ENCODE results near the gene GPX7.

Gene GPX7

DNA sequence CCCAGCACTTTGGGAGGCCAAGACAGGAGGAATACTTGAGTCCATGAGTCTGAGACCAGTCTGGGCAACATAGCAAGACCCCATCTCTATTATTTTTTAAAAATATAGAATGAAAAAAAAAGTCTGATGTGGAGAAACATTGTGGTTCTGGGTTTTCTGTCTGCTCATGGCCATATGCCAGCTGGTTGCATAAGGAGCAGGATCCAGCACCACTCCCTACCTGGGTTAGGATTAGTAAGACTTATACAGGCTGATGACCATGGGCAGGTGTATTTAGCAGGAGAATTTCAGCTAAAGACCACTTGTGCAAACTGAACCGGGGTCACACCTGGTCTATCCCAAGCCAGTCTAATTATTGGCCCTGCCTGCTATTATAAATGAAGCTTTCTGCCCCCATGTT, 16.7 kb upstream of the GPX7 start:
- H3K79me2 ChIP-seq (ENCODE audit: insufficient read depth, low read length), result no peaks in the 10 kb centered on the region
- TF ChIP-seq, protein P1, sequence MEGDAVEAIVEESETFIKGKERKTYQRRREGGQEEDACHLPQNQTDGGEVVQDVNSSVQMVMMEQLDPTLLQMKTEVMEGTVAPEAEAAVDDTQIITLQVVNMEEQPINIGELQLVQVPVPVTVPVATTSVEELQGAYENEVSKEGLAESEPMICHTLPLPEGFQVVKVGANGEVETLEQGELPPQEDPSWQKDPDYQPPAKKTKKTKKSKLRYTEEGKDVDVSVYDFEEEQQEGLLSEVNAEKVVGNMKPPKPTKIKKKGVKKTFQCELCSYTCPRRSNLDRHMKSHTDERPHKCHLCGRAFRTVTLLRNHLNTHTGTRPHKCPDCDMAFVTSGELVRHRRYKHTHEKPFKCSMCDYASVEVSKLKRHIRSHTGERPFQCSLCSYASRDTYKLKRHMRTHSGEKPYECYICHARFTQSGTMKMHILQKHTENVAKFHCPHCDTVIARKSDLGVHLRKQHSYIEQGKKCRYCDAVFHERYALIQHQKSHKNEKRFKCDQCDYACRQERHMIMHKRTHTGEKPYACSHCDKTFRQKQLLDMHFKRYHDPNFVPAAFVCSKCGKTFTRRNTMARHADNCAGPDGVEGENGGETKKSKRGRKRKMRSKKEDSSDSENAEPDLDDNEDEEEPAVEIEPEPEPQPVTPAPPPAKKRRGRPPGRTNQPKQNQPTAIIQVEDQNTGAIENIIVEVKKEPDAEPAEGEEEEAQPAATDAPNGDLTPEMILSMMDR (IDR thresholded peaks at IDR 0.05; ENCODE audit: insufficient read depth, low read length, poor library complexity, severe bottlenecking), result no peak
- no peak for TF ChIP-seq EZH2phosphoT487 (conservative IDR thresholded peaks at IDR 0.05; ENCODE audit: low read length)

DNA sequence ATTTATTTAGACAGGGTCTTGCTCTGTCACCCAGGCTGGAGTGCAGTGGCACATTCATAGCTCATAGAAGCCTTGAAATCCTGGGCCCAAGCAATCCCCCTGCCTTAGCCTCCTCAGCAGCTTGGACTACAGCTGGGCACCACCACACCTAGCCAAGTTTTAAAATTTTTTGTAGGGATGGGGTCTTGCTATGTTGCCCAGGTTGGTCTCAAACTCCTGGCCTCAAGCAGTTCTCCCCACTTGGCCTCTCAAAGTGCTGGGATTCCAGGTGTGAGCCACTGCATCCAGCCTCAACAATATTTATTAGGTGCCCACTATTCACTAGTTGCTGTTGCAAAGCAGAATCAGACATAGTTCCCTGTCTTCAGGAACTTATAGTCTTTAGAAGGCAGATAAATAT, 14.1 kb upstream of the GPX7 start:
- Histone ChIP-seq H3K36me3 (ENCODE audit: low read length) (no peaks in the 10 kb centered on the region), H3K9ac (ENCODE audit: low read length) (no peak overlapping the region), H3K9me2 (replicated peaks; ENCODE audit: insufficient read depth, low read length) (no peaks in the 10 kb centered on the region), H4K20me1 (ENCODE audit: low read depth, low read length) (no peaks in the 10 kb centered on the region), H2AFZ (ENCODE audit: low read depth, low read length, severe bottlenecking) (no peak overlapping the region), H3K79me2 (ENCODE audit: insufficient read depth, low read length) (no peaks in the 10 kb centered on the region), H3F3A (ENCODE audit: insufficient read depth) (peaks cover 7% of the 10 kb centered on the region), H3K9me3 (ENCODE audit: insufficient read depth, low read length) (no peaks in the 10 kb centered on the region), H3K27ac (ENCODE audit: low read depth, low read length) (no peak overlapping the region), H3K27me3 (ENCODE audit: low read length) (no peaks in the 10 kb centered on the region), H3K4me3 (ENCODE audit: insufficient read depth, low read length, poor library complexity, severe bottlenecking) (no peak overlapping the region), H3K4me2 (ENCODE audit: low read depth, low read length, poor library complexity, severe bottlenecking) (no peak overlapping the region)
- no peak for TF ChIP-seq EZH2phosphoT487 (conservative IDR thresholded peaks at IDR 0.05; ENCODE audit: low read length)
- TF ChIP-seq, protein P1 (IDR thresholded peaks at IDR 0.05; ENCODE audit: insufficient read depth, low read length, poor library complexity, severe bottlenecking), result no peak

More for the DNA sequence above, 16.7 kb upstream of the GPX7 start:
- H3K27me3 ChIP-seq (ENCODE audit: low read length), result no peaks in the 10 kb centered on the region
- H4K20me1 ChIP-seq (ENCODE audit: low read depth, low read length), result no peaks in the 10 kb centered on the region
- H3K9ac ChIP-seq (ENCODE audit: low read length), result no peak overlapping the region
- H3K4me3 ChIP-seq (ENCODE audit: insufficient read depth, low read length, poor library complexity, severe bottlenecking), result no peak overlapping the region
- H3F3A ChIP-seq (ENCODE audit: insufficient read depth), result no peaks in the 10 kb centered on the region
- H2AFZ ChIP-seq (ENCODE audit: low read depth, low read length, severe bottlenecking), result no peak overlapping the region
- H3K9me3 ChIP-seq (ENCODE audit: insufficient read depth, low read length), result no peaks in the 10 kb centered on the region
- H3K36me3 ChIP-seq (ENCODE audit: low read length), result no peaks in the 10 kb centered on the region
- H3K4me2 ChIP-seq (ENCODE audit: low read depth, low read length, poor library complexity, severe bottlenecking), result no peak overlapping the region
- H3K27ac ChIP-seq (ENCODE audit: low read depth, low read length), result no peak overlapping the region
- H3K9me2 ChIP-seq (replicated peaks; ENCODE audit: insufficient read depth, low read length), result no peaks in the 10 kb centered on the region

DNA sequence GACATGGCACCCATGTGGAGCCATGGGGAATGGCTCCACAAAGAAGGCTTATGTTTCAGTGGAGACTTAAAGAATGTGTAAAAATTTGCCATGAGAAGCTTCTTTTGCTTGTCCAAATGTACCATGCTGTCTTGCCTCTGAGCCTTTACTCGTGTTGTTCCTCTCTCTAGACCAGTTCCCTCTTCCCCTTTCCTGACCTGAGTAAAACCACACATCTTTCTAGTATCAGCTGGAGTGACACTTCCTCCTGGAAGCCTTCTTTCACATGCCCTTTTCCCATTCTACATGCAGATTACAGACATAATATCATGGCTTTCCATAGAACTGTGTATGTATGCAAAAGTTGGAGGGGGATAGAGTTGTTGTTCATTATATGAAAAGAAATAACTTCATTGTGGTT, 13.6 kb upstream of the GPX7 start:
- no peak overlapping the region for H3K9ac ChIP-seq (ENCODE audit: low read length)
- H3K9me3 ChIP-seq (ENCODE audit: insufficient read depth, low read length), result no peaks in the 10 kb centered on the region
- no peaks in the 10 kb centered on the region for H3K79me2 ChIP-seq (ENCODE audit: insufficient read depth, low read length)
- H3K9me2 ChIP-seq (replicated peaks; ENCODE audit: insufficient read depth, low read length), result no peaks in the 10 kb centered on the region
- TF ChIP-seq EZH2phosphoT487 (conservative IDR thresholded peaks at IDR 0.05; ENCODE audit: low read length), result no peak
- TF ChIP-seq, protein P1 (IDR thresholded peaks at IDR 0.05; ENCODE audit: insufficient read depth, low read length, poor library complexity, severe bottlenecking), result no peak
- no peak overlapping the region for H2AFZ ChIP-seq (ENCODE audit: low read depth, low read length, severe bottlenecking)
- peaks cover 12% of the 10 kb centered on the region for H3F3A ChIP-seq (ENCODE audit: insufficient read depth)
- H3K4me2 ChIP-seq (ENCODE audit: low read depth, low read length, poor library complexity, severe bottlenecking), result no peak overlapping the region
- no peaks in the 10 kb centered on the region for H3K27me3 ChIP-seq (ENCODE audit: low read length)
- no peaks in the 10 kb centered on the region for H4K20me1 ChIP-seq (ENCODE audit: low read depth, low read length)
- no peak overlapping the region for H3K27ac ChIP-seq (ENCODE audit: low read depth, low read length)
- H3K4me3 ChIP-seq (ENCODE audit: insufficient read depth, low read length, poor library complexity, severe bottlenecking), result no peak overlapping the region
- H3K36me3 ChIP-seq (ENCODE audit: low read length), result no peaks in the 10 kb centered on the region

Data from SU-DHL-6 (cell line).